Renal cortical epithelial cell (primary cell): ENCODE data around the gene TPPP. TPM values are rescaled to one million over a fixed set of nuclear protein-coding genes. Genes with fewer than 3 reads are reported as not detected.

Experiments used
- DNase-seq: peaks from one replicate; pipeline ENCODE4 v3.0.0-alpha.2; 2011; ENCODE audit warnings: low read depth
- total RNA-seq: library from RNA; depleted of rRNA; stranded (reverse); fragments of >200 nt; gene quantifications from 2 replicates; pipeline ENCODE4 v1.2.3, GENCODE V29; 2014

Gene TPPP
- total RNA-seq, 1 donor from 2014 or later: 0.25 TPM

DNA sequence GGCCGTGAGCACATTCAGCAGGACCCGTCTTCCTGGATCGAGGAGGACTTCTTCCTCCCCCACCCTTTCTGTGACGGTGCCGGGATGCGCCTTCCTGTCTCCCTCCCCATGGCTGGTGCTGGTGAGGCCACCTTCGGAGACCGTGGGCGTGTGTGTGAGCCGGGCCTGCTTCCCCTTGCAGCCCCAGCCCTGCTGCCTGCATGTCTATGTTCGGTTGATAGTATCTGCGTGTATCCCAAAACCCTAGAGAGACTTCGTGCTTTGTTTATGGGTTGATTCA is 68.3 kb downstream of the TPPP start:
- no peak for DNase-seq

DNA sequence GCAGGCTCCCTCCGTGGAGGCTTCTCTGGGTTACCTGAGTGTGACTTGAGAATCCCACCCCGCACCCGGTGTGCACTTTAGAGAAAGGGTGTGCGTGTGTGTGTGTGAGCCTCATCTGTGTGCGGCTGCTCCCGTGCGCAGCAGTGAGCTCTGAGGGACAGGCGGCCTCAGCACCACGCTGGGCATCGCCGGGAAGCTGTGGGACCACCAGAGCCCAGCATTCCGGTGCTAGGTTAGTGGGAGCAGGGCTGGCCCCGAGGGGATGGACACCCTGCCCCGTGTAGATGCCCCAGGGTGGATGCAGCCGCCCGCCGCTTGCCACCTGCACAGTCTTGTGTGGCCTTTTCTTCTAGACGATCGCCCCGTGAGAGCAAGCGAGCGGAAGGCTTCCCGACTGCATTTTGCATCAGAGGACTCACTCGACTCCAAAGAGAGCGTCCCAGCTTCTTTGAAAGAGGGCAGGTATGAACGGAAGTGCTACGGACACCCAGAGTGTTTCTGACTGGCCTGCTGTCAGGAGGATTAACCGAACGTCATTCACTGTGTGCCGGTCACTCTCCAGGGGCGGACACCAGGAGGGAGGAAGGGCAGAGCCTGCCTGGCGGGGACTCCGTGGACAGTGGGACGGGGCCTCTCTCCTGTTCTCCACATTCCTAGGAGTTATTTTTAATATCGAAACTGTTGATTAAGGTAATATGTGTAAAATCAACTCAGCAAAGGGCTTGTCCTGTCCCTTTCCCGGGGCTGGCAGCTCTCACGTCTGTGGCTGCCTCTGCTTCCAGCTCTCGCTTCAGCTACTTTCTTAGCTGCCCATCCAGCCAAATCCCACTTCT is 68.8 kb downstream of the TPPP start:
- no peak for DNase-seq

DNA sequence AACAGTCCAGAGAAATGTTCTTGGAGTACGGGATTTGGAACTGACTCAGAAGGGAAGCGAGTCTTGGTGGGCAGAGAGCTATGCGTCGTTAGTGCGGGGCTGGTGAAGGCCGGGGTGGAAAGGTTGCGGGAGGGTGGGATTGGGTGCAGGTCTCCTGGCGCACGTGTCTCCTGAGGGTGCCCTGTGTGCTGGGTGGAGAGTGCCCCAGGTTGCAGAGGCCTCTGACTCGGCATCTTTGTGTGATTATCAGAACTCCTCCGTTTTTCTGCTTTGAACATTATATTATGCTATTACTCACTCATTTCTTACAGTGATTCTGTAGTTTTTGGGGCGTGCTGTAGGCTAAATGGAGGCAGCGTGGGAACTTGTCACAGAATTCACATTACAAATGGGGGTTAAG is 69.6 kb downstream of the TPPP start:
- no peak for DNase-seq

DNA sequence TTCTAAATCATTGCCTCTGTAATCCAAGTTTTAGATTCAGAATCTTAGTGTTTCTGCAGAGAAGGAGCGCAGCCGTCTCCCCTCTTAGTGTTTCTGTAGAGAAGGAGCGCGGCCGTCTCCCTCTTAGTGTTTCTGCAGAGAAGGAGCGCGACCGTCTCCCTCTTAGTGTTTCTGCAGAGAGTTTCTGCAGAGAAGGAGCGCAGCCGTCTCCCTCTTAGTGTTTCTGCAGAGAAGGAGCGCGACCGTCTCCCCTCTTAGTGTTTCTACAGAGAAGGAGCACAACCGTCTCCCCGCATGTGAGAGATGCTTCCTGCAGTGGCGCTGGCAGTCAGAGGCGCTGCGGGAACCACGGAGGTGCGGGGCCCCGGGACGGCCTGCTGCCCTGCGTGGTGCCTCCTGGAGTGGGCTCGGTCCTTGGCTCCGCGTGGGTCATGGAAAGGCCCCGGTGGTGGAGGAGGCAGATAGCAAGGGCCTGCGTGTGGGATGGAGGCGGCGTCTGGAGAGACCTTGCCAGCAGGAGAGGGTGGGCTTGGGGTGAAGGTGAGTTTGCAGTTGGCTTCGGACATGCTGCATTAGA is 70.1 kb downstream of the TPPP start:
- DNase-seq: no peak

DNA sequence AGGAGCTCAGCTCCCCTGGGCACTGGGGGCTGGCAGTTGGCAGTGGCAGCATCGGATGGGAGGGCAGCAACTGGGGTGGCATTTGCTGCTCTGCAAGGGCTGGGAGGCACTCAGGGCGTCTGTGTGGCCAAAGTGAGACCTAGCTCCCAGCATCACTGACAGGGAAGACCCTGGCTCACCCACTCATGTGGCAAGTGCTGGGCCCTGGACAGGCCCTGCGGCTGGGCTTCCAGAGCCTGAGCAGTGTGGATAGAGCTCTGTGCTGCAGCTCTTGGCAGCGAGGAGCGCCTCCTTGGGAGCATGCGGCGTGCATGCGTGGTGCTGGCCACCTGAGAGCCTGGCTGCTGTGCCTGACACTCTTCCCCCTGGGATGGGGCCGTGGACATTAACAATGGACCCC is 70.8 kb downstream of the TPPP start:
- no peak for DNase-seq

DNA sequence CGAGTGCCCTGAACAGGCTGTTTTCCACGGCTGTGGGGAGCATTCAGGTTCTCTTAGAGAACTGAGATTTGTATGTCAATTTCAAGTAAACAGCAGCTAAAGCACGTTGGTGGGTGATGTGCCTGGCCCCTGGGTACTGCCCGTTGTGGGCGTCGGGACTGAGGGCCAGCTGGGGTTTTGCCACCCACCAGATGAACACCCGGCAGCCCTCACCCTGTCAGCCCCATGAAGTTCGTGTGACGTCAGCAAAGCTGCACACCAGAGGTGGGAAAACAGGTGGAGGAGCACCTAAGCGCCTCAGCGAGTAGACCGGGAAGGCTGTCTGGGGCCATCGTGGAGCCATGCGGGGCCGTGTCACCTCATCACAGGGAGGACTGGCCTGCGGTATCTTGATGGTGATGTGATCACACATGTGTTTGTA is 71.8 kb downstream of the TPPP start:
- DNase-seq: no peak

DNA sequence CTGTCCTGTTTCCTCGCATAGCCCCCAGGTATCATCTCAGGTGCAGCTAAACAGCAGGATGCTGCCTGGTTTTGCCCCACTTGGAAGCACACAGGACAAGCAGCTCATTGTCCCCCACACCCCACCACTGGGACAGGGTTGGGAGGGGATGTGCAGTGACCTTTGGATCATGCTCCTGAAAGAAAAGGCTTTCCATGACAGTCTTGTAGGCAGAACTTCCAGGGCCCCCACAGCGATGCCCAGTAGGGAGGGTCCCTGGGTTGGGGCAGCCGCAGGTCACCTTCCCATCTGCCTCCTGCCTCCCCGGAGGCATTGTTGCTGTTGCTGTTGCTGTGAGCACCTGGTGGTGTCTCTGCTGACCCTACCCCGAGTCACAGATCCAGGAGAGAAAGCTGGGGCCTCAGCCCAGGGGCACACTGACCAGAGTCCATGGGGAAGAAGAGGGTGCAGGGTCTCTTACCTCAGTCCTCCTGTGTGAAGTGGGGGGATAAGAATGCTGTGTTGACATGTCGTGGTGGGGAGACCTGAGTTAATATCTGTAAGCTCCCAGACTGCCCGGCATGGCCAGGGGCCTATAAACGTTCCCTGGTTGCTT is 72.5 kb downstream of the TPPP start:
- DNase-seq: no peak

DNA sequence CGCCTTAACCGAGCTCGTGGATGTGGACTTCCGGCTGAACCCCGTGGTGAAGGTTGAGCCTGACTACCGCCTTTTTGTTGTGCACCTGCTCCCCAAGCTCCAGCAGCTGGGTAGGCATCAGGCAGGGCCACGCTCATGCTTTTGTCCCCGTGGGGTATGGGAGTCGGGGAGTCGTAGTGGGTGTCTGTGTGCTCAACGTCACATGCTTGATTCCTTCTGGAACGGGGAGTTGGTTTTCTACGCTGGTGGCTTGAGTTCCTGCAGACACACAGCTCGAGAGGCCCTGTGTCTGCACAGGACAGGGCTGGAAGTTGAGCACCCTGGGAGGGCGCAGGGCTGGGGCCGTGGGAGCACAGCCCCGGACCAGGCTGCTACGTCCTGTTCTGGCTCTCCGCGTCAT is 73.0 kb downstream of the TPPP start:
- no peak for DNase-seq

DNA sequence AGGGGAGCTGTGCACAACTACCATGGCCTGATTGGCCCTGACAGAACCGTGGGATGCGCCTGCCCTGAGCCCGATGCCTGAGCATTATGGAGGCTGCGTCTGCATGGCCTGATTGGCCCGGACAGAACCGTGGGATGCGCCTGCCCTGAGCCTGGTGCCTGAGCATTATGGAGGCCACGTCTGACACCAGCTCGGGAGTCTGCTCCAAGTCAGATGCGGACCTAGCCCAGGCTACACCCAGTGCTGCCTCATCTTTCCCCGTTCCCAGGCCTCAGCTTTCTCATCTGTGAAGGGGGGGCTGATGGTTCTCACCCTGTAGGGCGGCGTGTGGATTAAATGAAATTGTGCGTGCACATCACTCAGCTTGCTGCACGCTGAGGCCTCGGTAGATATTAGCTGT is 73.7 kb downstream of the TPPP start:
- no peak for DNase-seq

DNA sequence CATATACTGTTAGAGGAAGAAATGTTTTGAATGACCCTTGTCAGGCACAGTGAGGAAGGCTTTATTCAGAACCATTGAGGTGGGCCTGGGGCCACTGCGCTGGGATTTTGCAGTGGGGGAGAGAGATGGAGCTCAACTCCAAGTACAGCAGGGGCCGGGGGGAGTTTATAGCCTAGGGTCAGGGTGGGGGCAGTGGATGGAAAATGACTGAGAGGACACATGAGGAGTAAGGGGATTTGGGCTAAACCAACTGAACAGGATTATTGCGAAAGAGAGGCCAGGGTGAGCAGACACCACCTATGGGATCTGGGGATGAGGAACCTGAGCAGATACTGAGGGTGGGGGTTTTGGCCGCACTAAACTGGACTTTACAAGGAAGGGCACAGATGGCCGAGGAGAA is 74.7 kb downstream of the TPPP start:
- DNase-seq: no peak

DNA sequence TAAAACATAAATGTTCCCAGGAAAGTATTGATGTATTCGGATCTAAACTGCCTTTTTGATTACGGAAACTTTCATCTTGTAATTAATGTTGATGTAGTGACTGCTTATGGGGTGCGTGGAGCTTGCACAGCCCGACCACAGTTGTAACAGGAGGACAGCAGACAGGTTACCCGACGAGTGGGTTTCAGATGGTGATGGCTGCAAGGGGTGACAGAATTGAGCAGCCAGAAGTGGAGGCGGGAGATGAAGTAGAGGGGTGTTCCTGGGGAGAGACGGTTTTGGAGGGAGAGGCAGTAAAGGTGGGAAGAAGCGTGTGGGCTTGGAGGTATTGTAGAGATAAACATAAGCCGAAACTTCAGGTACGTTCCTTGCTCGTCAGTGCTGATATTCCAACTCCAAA is 75.3 kb downstream of the TPPP start:
- DNase-seq: no peak

DNA sequence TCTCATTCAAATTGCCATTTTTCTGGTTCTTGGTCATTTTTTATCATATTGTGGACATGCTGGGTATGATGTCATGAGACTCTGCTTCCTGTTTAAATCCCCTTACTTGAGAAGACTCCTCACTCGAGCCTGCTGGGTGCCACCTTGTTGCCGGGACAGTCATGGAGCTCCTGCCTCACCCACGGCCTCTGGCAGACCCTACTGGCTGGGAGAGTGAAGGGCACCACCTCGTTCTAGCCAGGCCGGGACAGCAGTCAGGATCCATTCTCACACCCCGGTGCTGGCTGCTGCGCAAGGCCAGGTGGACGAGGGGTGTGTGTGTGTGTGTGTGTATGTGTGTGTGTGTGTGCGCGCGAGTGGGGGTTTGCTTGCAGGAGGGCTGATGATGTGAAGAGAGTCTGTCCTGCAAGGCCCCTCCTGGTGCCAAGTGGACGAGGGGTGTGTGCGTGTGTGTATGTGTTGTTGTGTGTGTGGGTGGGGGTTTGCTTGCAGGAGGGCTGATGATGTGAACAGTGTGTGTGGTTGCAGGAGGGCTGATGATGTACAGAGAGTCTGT is 76.6 kb downstream of the TPPP start:
- no peak for DNase-seq

DNA sequence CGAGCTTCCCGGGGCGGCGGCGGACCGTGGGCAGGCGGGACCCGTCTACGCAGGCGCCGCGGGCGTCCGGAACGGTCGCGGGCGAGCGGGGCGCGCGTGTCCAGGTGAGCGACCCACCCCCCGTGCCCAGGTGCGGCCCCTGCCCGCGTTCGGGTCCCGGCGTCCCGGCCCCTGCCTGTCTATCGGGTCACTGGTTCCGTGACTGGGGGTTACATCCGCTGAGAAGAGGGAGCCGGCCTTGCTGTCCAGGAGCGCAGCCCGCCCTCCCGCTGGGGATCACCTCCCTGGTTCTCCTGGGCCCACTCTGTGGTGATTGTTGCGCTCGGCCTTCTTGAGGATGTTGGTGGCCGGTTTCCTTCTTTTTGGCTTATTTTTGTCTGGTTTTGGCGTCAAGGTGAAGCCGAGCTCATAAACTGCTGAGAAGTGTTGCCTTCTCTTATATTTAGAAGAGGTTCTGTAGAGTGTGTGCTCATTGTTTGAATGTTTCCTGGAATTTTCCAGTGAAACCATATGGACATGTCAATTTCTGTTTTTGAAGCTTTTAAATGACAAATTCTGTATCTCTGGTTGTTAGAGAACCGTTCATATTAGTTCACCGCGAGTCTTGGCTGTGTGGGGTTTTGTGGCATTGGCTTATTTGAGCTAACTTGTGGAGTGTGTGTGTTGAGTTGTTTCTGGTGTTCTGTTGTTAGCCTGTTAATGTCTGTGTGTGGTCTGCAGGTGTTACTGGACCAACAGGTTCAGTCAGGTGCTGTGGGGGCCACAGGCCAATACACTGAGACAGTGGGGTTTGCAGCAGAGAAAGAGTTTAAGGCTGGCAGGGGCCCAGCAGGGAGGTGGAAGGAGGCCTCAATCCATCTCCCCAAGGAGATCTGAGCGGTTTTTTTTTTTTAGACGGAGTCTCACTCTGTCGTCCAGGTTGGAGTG is 80.4 kb downstream of the TPPP start:
- no peak for DNase-seq

DNA sequence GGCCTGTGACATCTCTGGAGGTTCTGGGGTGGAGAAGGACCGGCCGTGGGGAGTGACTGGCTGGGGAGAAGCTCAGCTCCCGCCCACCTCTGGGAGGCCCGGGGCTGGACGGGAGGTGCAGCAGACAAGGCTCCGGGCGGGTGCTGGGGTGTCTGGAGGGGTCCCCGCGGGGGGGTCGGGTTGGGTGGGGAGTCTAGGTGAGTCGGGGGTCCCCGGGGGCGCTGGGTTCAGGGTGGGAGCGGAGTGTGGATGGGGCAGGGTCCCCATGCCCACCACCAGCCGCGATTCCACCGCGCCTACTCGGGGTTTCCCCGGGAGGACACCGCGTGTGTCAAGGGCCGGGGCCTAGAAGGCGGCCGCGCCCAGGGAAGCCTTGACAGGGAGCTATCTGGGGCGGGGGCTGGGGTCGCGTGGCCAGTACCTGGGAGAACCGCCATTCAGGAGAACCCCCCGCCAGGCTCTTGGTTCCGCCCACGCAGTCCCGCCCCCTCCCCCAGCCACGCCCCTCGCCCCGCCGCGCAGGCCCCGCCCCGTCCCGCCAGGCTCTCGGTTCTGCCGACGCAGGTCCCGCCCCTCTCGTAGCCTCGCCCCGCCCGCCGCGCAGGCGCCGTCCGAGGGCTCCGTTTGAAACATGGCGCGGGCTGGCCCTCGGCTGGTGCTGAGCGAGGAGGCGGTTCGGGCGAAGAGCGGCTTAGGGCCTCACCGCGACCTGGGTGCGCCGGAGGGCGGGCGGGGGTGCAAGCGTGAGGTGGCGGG is 81.2 kb downstream of the TPPP start, which contains the start of gene CEP72:
Gene CEP72 (plus strand): TSS at position 610 of the 756 bp plus-strand sequence. CDS start 22 bp downstream, at position 632.
- peak; percentile 42 for DNase-seq

DNA sequence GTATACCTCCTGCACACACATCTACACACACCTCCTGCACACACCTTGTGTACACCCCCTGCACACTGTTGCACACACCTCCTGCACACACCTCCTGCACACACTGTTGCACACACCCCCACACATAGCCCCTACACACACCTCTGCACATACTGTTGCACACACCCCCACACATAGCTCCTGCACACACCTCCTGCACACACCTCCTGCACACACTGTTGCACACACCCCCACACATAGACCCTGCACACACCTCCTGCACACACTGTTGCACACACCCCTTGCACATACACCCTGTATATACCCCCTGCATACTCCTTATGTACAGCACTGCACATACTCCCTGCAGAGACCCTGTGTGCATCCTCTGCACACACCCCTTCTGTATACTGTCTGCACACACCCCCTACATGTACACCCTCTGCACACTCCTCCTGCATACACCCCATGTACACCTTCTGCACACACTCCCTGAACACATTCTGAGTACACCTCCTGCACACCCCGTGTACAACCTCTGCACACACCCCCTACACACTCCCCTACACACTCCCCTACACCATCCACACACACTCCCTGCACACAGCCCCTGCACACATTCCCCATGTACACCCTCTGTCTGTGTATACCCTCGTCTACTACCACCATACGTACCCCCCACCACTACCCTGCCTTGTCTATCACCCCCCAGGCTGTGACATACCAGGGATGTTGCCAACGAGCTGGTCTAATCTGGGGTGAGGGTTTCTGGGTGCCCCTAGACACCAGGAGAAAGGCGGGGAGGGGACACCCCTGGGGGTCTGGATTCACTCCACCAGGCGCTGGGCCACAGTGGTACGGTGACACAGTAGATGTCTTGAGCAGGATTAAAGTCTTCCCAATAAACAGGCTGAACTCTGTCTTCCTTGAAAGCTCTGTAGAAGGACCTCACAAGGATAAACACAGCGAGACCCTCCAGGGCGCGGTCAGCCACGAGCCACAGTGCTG is 82.1 kb downstream of the TPPP start:
- no peak for DNase-seq

DNA sequence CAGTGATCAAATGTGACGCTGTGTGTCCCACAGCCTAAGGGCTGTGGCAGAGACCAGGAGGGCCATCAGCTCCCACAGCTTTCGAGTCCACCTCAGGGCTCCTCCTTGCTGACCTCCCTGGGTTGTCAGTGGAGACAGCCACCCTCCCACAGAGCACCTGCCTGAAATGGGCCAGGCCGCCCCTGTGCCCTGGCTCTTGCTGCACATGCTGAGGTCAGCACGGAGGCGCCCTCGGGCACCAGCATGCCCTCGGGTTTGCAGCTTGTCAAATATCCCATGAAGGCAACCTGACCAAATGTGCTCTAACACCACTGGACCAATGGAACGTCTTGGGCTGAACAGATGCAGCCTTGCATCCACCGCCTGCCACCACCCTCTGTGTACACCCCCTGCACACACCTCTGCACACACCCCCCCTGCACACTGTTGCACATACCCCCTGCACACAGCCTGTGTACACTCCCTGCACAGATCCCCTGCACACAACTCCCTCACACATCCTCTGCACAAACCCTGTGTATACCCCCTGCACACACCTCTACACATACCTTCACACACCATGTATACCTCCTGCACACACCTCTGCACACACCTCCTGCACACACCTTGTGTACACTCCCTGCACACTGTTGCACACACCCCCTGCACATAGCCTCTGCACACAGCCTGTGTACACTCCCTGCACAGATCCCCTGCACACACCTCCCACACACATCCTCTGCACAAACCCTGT is 83.0 kb downstream of the TPPP start:
- no peak for DNase-seq
